T-helper 9 cell (primary cell): Measurements from ENCODE around the gene RNF212B.

ENCODE experiments used
- DNase-seq: peaks from one replicate; pipeline ENCODE4 v3.0.0-alpha.2; 2020

Gene RNF212B

GRCh38 chr14:23297096-23297495 is 59.4 kb downstream of the RNF212B start:
- no peak for DNase-seq

DNA sequence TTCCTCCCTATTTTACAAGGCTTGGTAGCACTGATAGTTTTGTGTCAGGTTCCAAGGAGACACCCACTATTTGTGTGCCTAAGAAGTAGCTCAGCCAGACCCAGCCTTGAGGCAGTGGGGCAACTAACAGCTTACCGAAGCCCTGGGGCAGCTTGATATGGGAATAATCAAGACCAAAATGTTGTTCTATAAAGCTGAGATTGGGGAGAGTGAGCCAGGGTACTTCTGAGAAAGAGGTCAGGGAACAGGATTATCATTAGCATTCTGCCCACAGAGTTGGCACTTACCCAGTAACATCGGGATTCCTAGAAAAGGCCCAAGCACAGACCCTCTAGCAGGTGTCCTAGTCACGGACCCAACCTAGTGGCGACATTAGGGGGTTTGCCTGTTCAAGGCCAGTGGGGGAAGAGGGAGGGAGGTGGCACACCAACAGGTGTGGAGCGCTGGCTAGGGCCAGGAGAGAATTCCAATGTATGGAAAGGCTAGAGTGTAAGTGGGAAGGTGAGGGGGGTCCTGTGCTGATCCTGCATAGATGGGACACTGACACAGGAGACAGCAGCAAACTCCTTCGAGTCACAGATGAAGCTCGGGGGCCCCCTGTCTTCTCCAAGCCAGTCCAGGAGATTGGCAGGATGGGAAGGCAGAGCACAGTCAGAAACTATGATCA is 60.0 kb downstream of the RNF212B start:
- DNase-seq: no peak

- no peak for DNase-seq
Observed at GRCh38 chr14:23299211-23299957, 61.6 kb downstream of the RNF212B start.

DNA sequence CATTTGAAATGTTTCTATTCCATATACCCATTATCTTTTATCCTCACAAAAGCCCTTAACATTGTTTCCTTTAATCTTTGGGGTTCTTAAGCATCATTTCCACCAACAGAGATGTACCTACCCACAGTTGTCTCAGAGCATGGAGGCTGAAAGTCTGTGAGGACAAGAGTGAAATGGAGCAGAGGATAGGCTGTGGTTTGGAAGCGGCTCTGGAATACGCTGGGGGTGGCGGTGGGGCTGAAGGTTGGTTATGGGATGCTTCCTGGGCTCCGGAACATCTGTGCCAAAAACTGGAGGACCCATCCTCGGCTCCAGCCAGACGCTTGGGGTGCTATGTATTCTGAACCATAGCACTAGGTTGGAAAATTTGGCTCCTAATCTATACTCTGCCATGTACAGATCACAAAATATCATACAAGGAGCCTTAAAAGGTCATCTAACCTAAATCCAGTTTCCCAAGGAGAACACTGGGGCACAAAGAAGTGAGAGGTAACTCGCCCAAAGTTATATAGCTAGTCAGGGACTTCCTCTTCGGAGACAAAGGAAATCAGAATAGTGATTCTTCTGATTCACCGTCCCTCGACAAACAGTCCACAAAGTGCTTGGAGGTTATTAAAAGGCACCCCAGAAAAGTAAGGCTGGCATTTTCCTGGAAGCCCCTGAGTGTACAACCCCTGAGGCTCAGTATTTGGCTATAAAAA is 62.4 kb downstream of the RNF212B start:
- DNase-seq: no peak

GRCh38 chr14:23300687-23301223 is 63.0 kb downstream of the RNF212B start:
- no peak for DNase-seq

DNA sequence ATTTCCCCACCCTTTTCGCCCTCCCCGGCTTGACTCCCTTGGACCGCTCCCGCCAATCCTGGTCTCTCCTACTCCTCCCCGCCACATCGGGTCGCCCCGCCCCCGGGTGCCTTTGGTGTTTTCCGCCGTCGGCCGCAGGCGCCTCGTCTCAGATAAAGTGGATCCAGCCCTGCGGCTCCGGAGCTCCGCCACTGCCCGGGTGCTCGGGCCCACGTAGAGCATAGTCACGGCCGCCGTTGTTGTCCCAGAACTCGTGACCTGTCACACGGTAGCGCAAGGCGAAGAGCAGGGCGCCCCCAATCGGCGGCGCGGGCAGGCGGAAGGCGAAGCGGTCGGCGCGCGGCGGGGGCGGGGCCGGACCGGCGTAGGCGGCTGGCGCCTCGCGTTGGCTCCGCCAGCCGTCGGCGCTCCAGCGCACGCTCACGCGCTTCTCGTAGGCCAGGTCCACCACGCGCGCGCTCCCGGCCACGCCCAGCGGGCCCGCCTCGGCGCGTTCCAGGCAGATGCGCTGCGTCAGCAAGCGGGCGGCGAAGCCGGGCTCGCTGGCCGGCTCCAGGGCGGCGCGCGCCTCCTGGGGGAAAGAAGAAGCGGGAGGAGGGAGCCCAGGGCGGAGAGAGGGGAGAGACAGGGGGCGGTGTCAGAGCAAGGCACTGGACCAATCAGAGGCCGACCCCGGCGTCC is 63.7 kb downstream of the RNF212B start:
- DNase-seq: peak; percentile 94

GRCh38 chr14:23301969-23302289 is 64.2 kb downstream of the RNF212B start:
- no peak for DNase-seq

DNA sequence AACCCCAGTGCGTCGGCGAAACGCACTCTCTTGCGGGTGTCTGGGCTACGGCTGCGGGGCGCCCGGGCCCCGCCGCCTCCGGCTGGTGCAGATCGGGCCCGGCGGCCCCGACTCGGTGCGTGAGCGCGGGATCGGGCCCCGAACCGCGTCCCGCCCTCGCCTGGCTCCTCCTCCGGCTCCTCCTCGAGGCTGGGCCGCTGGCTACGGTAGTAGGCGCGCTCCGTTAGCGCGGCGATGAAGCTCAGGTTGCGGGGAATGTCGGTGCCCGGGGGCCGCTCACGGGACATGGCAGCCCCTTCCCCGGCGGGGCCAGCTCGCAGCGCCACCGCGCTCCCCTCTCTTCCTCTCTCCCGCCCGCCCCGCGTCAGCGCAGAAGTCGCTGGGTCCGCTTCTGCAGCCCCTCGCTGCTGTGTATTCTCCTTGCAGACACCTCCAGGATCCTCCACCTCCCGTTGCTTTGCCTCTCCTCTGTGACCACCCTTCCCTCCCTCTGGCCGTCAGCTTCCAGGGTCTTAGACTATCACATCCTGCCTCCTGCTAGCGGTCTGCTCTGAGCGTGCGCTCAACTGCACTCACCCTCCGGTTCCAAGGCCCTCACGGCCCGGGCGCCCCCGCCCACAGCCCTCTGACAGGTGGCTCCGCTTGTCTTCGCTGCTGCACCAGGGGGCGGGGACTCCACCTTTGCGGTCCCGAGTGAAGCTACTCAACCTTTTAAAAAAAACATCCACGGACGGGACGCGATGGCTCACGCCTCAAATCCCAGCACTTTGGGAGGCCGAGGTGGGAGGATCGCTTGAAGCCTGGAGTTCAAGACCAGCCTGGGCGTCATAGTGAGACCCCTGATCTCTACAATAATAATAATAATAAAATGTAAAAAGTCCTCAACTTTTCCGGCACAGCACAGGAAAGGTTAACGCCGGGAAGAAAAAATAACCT is 64.8 kb downstream of the RNF212B start, which contains the start of gene PPP1R3E:
Gene PPP1R3E, minus strand, starts transcription at position 570 of the 936 bp plus-strand sequence. Its CDS starts 283 bp downstream, at position 287.
- DNase-seq: peak; percentile 80

- no peak for DNase-seq
Observed at GRCh38 chr14:23306412-23307145, 68.8 kb downstream of the RNF212B start, which contains the start of gene BCL2L2. Gene BCL2L2, plus strand, starts transcription at chr14:23306833. Its CDS starts 935 bp downstream, at chr14:23307768.

DNA sequence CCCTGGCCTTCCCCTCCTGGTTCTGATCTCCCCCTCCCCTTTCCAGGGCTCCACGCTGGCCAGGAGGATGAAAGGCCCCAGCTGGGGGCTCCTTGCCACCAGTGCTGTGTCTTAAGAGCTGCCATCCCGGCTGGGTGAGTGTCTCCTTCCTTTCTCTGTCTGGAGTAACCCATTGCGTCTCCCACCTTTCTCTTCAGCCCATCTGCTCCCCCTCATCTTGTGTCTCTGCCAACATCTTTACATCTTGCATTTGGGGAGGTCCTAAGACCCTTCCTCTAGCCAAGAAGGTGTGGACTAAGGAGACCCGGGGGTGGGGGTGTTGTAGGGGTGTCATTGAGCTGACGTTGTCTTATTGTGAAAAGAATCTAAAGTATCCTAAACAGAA is 69.4 kb downstream of the RNF212B start:
- no peak for DNase-seq

DNA sequence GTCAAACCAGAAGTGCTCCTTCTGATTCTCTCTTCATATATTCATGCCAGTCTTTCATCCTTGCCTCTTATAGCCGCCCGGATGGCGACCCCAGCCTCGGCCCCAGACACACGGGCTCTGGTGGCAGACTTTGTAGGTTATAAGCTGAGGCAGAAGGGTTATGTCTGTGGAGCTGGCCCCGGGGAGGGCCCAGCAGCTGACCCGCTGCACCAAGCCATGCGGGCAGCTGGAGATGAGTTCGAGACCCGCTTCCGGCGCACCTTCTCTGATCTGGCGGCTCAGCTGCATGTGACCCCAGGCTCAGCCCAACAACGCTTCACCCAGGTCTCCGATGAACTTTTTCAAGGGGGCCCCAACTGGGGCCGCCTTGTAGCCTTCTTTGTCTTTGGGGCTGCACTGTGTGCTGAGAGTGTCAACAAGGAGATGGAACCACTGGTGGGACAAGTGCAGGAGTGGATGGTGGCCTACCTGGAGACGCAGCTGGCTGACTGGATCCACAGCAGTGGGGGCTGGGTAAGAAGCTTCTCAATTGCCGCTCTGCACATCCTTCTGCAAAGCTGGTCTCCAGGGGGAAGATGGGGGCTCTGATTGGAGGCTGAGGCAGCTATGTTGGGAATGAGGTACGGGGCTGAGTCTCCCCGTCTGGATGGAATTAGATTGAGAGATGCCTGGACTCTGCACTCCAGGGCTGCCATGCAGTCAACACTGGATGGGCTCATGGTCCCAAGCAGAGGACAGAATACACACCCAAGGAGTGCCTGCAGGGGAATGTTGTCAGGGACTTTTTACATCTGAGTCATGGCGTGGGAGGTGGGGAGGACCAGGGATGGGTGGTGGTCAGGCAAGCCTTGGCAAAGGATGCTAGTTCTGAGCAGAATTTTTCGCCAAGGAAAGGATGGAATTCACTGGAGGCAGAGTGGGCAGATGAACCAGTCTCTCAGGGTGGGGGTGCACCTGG is 70.2 kb downstream of the RNF212B start:
- DNase-seq: no peak

GRCh38 chr14:23308721-23309445 is 71.1 kb downstream of the RNF212B start:
- no peak for DNase-seq

DNA sequence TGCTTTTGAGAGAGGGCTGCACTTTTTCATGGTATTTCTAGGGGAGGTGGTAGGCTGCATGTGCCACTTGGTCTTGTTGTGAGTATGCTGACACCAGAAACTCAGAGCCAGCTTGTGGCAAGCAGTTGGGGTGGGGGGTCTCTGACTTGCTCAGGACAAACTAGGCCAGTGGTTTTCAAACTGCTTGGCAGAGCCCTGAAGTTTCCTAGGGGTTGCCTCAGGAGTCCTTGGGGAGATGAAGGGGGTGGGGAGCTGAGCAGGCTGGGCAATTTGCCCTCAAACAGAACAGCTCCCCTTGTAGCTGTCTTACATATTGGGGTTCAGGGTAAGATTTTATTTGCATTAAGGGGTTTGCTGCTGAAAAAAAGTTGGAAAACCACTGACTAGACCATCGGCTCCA is 72.8 kb downstream of the RNF212B start:
- DNase-seq: no peak

DNA sequence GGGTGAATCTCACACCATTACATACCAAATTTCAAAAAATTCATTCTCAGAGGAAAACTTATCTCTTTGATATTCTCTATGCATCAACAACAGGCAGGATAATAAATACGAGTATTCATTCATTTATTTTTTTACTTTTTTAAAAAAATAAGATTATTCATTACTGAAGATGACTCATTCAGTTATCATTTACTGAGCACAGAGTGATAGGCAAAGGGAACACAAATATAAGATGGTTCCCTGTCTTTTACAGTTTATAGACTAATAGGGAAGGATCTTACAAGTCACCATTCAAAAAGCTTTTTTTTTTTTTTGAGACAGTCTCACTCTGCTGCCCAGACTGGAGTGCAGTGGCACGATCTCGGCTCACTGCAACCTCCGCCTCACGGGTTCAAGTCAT is 78.6 kb downstream of the RNF212B start:
- DNase-seq: no peak

GRCh38 chr14:23319746-23320583 is 82.2 kb downstream of the RNF212B start:
- no peak for DNase-seq

- peak; percentile 91 for DNase-seq
Observed at GRCh38 chr14:23320584-23321571, 83.1 kb downstream of the RNF212B start, which contains the start of gene PABPN1. Gene PABPN1, plus strand, starts transcription at chr14:23321457. Its CDS starts 13 bp downstream, at chr14:23321470.
